ENCODE data around the gene NTRK1. TPM values are rescaled to one million over a fixed set of nuclear protein-coding genes. Genes with fewer than 3 reads are reported as not detected.

The NTRK1 gene
- total and polyA plus RNA-seq, 4 donors: 0.13 to 0.17 (median 0.14) TPM

GRCh38 chr1:156858555-156858956 is 2.1 kb upstream of the NTRK1 start (continued):
- TF ChIP-seq REST (IDR thresholded peaks at IDR 0.05): no peak
- no peak for TF ChIP-seq RXRA (IDR thresholded peaks at IDR 0.05)
- no peak for TF ChIP-seq JUND (IDR thresholded peaks at IDR 0.05)
- no peak for TF ChIP-seq TAF1 (conservative IDR thresholded peaks at IDR 0.05)
- no peak for TF ChIP-seq RAD21 (IDR thresholded peaks at IDR 0.05)
- no peak for TF ChIP-seq HNF4G (IDR thresholded peaks at IDR 0.05)
- TF ChIP-seq GABPA (IDR thresholded peaks at IDR 0.05 in 1 of 2, conservative IDR thresholded peaks at IDR 0.05 in 1 of 2): no peak
- no peak for TF ChIP-seq SP1 (IDR thresholded peaks at IDR 0.05)
- no peak for TF ChIP-seq ZBTB33 (IDR thresholded peaks at IDR 0.05)

- no peak for TF ChIP-seq SP1 (IDR thresholded peaks at IDR 0.05)
- no peak for TF ChIP-seq EGR1 (IDR thresholded peaks at IDR 0.05; ENCODE audit: low read depth in 2 of 2)
- TF ChIP-seq HNF4A (conservative IDR thresholded peaks at IDR 0.05): no peak
- no peak for TF ChIP-seq FOXA1 (IDR thresholded peaks at IDR 0.05)
- no peaks in the 10 kb centered on the region for H3K9me3 ChIP-seq (ENCODE audit: control insufficient read depth in 4 of 4, low read length in 3 of 4)
- no peak for DNase-seq (ENCODE audit: low spot score)
- H3K4me3 ChIP-seq (ENCODE audit: low read depth in 1 of 3, low read length in 3 of 3): peak within 1 kb of the TSS in 1 of 3 donors; percentile 31
- H3K4me1 ChIP-seq (ENCODE audit: control insufficient read depth in 4 of 4, insufficient read depth in 4 of 4, low read length in 3 of 4): peaks cover 4 to 19% (median 14%) of the 10 kb centered on the region in 4 donors
- no peak within 1 kb of the TSS for H3K27ac ChIP-seq (ENCODE audit: low read depth in 1 of 2, low read length in 2 of 2)
- H3K9ac ChIP-seq (ENCODE audit: low read depth in 1 of 2, low read length in 2 of 2): no peak within 1 kb of the TSS
- 9% methylated on average over 39 of the region's 39 CpGs for WGBS
- H3K27me3 ChIP-seq (ENCODE audit: control insufficient read depth in 4 of 4, insufficient read depth in 4 of 4, low read length in 3 of 4): peaks cover 2 to 19% (median 8%) of the 10 kb centered on the region in 4 donors
- H3K36me3 ChIP-seq (ENCODE audit: control insufficient read depth in 4 of 4, insufficient read depth in 3 of 4, low read depth in 1 of 4, low read length in 3 of 4): no peaks in the 10 kb centered on the region
These were observed 1.6 kb upstream of the NTRK1 start, which contains the start of gene INSRR for GRCh38 chr1:156858959-156859522. TSS of gene INSRR (minus strand) at chr1:156859117. CDS start at chr1:156858621, 496 bp downstream.

- Histone ChIP-seq H3K27ac (ENCODE audit: low read depth in 1 of 2, low read length in 2 of 2) (no peak overlapping the region), H3K9me3 (ENCODE audit: control insufficient read depth in 4 of 4, low read length in 3 of 4) (no peaks in the 10 kb centered on the region), H3K9ac (ENCODE audit: low read depth in 1 of 2, low read length in 2 of 2) (no peak overlapping the region), H3K27me3 (ENCODE audit: control insufficient read depth in 4 of 4, insufficient read depth in 4 of 4, low read length in 3 of 4) (peaks cover 2 to 19% (median 8%) of the 10 kb centered on the region in 4 donors), H3K4me1 (ENCODE audit: control insufficient read depth in 4 of 4, insufficient read depth in 4 of 4, low read length in 3 of 4) (peaks cover 4 to 19% (median 14%) of the 10 kb centered on the region in 4 donors), H3K36me3 (ENCODE audit: control insufficient read depth in 4 of 4, insufficient read depth in 3 of 4, low read depth in 1 of 4, low read length in 3 of 4) (no peaks in the 10 kb centered on the region), H3K4me3 (ENCODE audit: low read depth in 1 of 3, low read length in 3 of 3) (peak overlapping the region in 1 of 3 donors; percentile 31)
- 4% methylated on average over 33 of the region's 33 CpGs for WGBS
- no peak for DNase-seq (ENCODE audit: low spot score)
- TF ChIP-seq GABPA (IDR thresholded peaks at IDR 0.05 in 1 of 2, conservative IDR thresholded peaks at IDR 0.05 in 1 of 2) (no peak), CTCF (IDR thresholded peaks at IDR 0.05; ENCODE audit: low read depth, low read length, missing input control) (no peak), RXRA (IDR thresholded peaks at IDR 0.05) (no peak), HNF4G (IDR thresholded peaks at IDR 0.05) (no peak), ATF3 (IDR thresholded peaks at IDR 0.05) (no peak), MAX (IDR thresholded peaks at IDR 0.05) (no peak), FOXA2 (IDR thresholded peaks at IDR 0.05) (no peak), FOXA1 (IDR thresholded peaks at IDR 0.05) (no peak), TAF1 (conservative IDR thresholded peaks at IDR 0.05) (no peak), RAD21 (IDR thresholded peaks at IDR 0.05) (no peak), EGR1 (IDR thresholded peaks at IDR 0.05; ENCODE audit: low read depth in 2 of 2) (no peak), HNF4A (conservative IDR thresholded peaks at IDR 0.05) (no peak), REST (IDR thresholded peaks at IDR 0.05) (no peak), NR2F2 (IDR thresholded peaks at IDR 0.05) (no peak), SP1 (IDR thresholded peaks at IDR 0.05) (no peak)
These were observed 1.0 kb upstream of the NTRK1 start for GRCh38 chr1:156859523-156860112.

All from liver (tissue), 9 donors.